ENCODE results near the gene MRPS9. TPM values are rescaled to one million over a fixed set of nuclear protein-coding genes. Genes with fewer than 3 reads are reported as not detected.

Gene MRPS9
- total RNA-seq, 1 experiment from 2014 or later, result 55.4 TPM

DNA sequence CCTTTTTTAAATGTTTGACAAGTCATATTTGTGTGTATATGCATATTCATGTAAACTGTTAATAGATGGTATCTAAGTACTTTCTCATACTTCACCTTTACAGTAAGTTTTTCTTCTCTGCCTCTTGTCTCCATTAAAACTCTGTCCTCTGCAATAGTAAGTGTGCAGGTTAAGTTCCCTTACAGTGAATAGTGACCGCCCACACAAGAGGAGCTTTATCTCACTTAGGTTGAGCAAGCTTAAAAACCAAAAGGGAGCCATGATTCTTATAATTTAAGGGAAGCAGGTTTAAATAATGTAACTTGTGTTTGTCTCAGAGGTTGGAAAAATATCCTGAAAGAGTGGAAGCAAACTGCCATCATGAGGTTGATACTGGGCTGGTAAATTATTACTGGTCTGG lies 61.3 kb downstream of the MRPS9 start:
- Histone ChIP-seq H3K27me3 (ENCODE audit: control insufficient read depth, insufficient read depth, low read length) (no peaks in the 10 kb centered on the region), H3K36me3 (replicated peaks; ENCODE audit: control insufficient read depth, insufficient read depth, low read length) (peaks cover 4% of the 10 kb centered on the region), H3K4me3 (ENCODE audit: insufficient read depth, low read depth, low read length) (no peak overlapping the region)
- no peak for DNase-seq

DNA sequence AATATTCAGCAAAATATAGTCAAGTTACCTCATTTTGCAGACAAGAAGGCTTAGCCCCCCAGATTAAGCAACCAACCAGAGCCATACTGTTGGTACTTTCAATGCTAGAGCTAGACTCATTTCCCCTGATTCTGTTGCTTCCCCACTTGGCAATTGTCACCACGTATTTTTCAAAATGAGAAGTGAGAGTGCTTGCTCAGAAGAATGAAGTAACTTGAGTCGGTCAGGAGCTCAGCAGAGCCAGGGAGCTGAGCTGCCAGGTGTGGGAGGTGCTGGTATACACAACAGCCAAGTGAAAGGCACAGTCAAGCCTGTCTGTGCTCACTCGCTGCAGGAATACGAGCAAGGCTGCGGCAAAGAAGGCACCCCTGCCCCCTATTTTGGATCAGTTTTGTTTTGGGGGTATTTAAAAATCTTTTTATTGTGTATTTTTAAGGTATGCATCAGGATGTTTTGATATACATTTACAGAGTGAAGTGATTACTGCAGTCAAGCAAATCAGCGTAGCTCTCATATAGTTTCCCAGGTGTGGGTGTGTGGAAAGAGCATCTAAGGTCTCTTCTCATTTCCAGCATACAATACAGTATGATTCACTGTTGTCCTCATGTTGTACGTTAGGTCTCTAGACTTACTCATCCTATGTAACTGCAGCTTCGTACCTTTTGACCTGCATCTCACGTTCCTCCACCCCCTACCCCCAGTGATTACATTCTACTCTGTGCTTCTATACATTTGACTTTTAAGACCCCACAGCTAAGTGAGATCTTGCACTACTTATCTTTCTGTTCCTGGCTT lies 62.4 kb downstream of the MRPS9 start:
- peaks cover 4% of the 10 kb centered on the region for H3K36me3 ChIP-seq (replicated peaks; ENCODE audit: control insufficient read depth, insufficient read depth, low read length)
- no peaks in the 10 kb centered on the region for H3K27me3 ChIP-seq (ENCODE audit: control insufficient read depth, insufficient read depth, low read length)
- no peak overlapping the region for H3K4me3 ChIP-seq (ENCODE audit: insufficient read depth, low read depth, low read length)
- DNase-seq, result no peak

DNA sequence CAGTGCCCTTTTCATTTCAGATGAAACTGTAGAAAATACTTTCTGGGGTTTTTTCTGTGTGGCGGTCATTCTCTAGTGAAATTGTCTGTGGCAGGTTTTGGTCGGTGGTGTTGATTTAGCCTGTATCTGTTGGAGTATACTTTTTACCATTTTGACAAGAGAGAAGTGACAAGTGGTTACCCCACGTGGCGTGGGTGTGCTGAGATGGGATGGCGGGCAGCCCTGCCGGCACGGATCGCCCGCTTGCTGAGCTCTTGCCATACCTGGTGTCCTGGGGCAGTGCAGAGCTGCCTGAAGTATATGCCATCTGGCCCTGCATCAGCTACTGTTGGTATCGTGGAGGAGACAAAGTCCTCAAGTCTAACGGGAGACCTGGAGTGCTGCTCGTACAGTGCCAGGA lies 64.1 kb downstream of the MRPS9 start:
- Histone ChIP-seq H3K4me3 (ENCODE audit: insufficient read depth, low read depth, low read length) (no peak overlapping the region), H3K27me3 (ENCODE audit: control insufficient read depth, insufficient read depth, low read length) (no peaks in the 10 kb centered on the region), H3K36me3 (replicated peaks; ENCODE audit: control insufficient read depth, insufficient read depth, low read length) (peaks cover 4% of the 10 kb centered on the region)
- no peak for DNase-seq

DNA sequence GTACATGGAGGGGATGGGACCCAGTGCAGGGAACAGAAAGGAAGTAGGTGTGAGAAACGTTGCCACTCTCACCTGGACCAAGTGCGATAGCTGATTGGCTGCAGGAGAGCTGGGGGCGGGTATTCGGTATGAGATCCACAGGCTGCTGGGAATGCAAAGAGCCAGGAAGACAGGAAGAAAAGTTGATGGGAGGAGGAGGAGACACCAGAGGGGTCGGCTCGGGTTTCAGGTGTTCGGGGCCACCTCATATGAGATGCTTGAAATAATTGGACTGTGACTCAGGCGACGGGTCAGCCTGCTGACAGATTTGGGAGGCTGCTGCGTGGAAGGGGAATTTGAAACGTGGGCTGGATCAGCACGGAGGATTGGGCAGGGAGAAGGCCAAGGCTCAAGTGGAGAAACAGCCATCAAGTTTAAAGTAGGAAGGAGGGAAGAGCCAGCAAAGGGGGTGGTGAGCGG lies 65.1 kb downstream of the MRPS9 start:
- peak; percentile 91 for DNase-seq
- Histone ChIP-seq H3K36me3 (replicated peaks; ENCODE audit: control insufficient read depth, insufficient read depth, low read length) (peaks cover 2% of the 10 kb centered on the region), H3K4me3 (ENCODE audit: insufficient read depth, low read depth, low read length) (peak overlapping the region; percentile 12), H3K27me3 (ENCODE audit: control insufficient read depth, insufficient read depth, low read length) (no peaks in the 10 kb centered on the region)

DNA sequence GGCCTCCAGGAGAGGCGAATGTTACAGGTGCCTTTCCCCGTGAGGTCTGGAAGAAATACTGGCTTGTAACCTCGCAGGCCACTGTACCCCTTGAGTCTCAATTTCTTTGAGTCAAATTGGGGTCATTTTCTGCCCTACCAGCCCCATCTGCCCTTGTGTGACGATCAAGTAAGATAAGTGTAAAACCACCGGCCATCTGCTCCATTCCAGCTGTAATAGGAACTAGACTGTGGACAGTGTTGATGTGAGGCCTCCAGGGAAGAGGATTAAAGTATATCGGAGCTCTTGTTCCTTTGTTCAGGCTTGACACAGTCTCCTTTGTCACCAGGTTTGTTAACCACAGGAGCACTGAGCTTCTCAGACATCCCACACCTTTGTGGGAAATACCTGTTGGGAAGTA lies 65.6 kb downstream of the MRPS9 start:
- Histone ChIP-seq H3K27me3 (ENCODE audit: control insufficient read depth, insufficient read depth, low read length) (no peaks in the 10 kb centered on the region), H3K4me3 (ENCODE audit: insufficient read depth, low read depth, low read length) (peak overlapping the region; percentile 12; the same call in 1 of the 2 replicates), H3K36me3 (replicated peaks; ENCODE audit: control insufficient read depth, insufficient read depth, low read length) (no peaks in the 10 kb centered on the region; the same call in 1 of the 2 replicates)
- DNase-seq, result no peak

DNA sequence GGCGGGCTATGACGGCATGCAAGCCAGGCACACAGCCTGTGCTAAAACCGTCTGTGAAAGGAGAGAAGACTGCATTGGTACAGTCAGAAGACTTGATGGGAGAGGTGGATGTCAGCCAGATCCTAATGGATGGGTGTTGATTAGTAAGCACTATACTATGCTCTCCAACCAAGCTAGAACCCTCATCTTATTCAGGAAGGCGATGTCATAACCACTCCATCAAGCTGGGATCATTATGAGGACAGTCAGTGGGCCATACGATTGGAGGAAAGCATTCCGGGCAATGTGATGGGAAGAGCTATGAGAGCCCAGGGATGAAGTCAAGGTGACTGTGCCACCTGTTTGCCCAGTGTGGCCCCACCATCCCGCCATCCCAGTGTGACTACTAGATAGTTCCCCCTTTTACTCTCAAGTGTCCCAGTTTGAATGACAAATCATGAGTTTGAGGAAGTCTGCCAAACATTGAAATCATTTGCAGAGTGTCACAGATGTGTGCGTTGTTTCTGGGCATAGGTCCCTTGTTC lies 66.4 kb downstream of the MRPS9 start:
- no peaks in the 10 kb centered on the region for H3K27me3 ChIP-seq (ENCODE audit: control insufficient read depth, insufficient read depth, low read length)

DNA sequence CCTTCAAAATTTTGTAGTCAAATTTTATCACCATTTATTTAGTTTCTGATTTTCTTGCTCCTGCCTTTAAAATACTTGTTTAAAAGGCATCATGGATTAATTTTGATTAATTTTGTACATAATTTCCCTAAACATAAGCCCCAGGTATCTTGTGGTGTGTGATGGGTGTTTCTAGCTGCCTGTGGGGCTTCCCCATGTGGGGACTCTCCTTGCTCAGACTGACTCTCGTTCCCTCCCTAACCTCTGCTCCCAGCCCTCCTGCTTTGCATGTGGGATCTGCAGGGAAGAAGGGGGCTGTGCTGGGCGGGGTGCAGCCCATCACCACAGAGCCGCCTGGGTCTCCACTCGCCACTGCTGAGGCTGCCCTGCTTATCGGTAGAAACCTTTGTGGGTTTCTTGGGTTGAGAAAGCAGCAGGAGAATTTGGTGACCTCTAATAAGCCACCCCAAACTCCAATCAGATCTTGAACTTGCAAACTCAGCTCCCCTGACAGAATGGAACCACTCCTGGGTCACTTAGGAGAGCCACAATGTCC lies 72.5 kb downstream of the MRPS9 start:
- Histone ChIP-seq H3K36me3 (replicated peaks; ENCODE audit: control insufficient read depth, insufficient read depth, low read length) (no peaks in the 10 kb centered on the region), H3K27me3 (ENCODE audit: control insufficient read depth, insufficient read depth, low read length) (no peaks in the 10 kb centered on the region), H3K4me3 (ENCODE audit: insufficient read depth, low read depth, low read length) (no peak overlapping the region)
- no peak for DNase-seq

More for the DNA sequence above, 66.4 kb downstream of the MRPS9 start:
- no peaks in the 10 kb centered on the region; the same call in 1 of the 2 replicates for H3K36me3 ChIP-seq (replicated peaks; ENCODE audit: control insufficient read depth, insufficient read depth, low read length)
- H3K4me3 ChIP-seq (ENCODE audit: insufficient read depth, low read depth, low read length), result no peak overlapping the region
- no peak for DNase-seq

DNA sequence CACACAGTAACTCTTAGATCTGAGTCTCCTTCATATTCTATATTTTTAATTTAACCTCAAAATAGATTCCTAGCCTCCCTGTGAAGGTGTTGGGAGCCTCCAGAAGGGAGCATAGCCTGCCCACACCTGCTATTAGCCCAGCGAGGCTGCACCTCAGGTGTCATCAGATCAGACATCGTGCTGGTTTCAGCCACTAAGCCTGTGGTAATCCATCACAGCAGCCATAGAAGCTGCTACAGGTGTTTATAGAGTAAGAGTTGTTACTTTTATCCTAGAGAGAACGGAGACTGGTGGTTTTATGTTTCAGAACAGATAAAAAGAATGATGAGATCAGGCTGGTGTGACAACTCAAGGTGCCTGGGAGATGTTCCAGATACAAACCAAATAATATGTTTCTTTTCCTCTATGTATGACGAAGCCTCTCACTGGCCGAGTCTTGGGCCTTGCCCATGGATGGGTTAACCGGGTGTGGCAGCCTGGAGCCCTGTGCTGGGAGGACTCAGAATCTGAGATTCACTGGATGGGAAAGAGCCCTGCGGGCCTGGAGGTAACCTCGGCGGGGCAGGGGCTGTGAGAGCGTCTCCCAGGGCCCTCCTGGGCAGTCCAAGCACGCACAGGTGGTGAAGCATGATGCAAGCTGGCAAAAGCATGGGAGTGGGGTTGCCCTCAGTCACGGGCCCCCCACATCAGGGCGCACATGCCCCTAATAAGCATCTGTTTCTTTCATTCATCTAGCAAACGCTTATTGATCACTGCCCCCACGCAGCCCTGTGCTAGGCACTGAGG lies 73.7 kb downstream of the MRPS9 start:
- Histone ChIP-seq H3K27me3 (ENCODE audit: control insufficient read depth, insufficient read depth, low read length) (no peaks in the 10 kb centered on the region), H3K36me3 (replicated peaks; ENCODE audit: control insufficient read depth, insufficient read depth, low read length) (no peaks in the 10 kb centered on the region), H3K4me3 (ENCODE audit: insufficient read depth, low read depth, low read length) (no peak overlapping the region)
- no peak for DNase-seq

DNA sequence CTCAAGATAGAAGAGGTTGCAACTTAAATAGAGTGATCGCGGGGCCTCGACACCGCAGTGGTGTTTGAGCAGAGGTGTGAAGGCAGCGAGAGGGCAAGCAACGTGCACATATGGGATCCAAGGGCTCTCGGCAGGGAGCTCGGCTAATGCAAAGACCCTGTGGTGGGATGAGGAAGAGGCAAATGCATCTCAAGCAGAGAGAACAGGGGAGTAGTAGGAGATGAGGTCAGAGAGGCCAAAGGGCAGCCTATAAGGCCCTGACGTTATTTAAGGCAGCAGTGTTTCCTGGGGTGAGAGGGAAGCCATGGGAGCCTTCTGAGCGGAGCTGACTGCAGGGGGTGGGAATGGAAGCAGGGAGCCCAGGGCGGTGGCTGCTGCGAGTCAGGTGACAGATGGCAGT lies 74.5 kb downstream of the MRPS9 start:
- DNase-seq, result no peak
- Histone ChIP-seq H3K4me3 (ENCODE audit: insufficient read depth, low read depth, low read length) (no peak overlapping the region), H3K27me3 (ENCODE audit: control insufficient read depth, insufficient read depth, low read length) (no peaks in the 10 kb centered on the region), H3K36me3 (replicated peaks; ENCODE audit: control insufficient read depth, insufficient read depth, low read length) (no peaks in the 10 kb centered on the region)

DNA sequence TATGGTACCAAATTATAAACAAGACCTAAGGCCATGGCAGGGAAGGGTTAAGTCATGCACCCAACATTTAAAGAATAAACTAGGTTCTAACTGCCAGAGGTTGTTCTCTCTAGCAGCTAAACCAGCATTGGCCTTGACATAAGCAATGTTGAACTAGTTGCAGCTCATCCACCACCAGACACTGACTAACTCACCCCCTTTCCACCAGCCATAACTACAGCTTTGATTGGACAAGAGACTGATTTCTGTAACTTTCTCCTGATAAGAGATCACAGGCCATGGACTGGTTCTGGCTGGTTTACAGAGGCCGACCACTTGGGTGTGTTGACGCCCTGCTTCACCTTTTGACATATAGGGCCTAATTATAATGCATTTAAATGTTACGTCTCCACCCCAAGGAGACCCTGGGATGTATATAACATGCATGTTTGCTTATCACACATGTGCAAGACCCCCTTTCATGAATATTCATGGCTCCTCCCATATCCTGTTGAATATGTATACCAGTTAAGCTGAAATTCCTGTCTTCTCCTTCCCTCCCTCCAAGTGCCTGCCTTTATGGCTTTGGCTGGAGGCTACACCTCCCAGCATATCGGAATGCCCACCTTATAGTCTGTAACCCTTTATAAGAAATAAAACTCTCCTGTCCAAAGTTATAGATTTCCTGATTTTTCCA lies 75.9 kb downstream of the MRPS9 start:
- no peaks in the 10 kb centered on the region for H3K27me3 ChIP-seq (ENCODE audit: control insufficient read depth, insufficient read depth, low read length)
- no peaks in the 10 kb centered on the region for H3K36me3 ChIP-seq (replicated peaks; ENCODE audit: control insufficient read depth, insufficient read depth, low read length)
- H3K4me3 ChIP-seq (ENCODE audit: insufficient read depth, low read depth, low read length), result no peak overlapping the region
- DNase-seq, result no peak

DNA sequence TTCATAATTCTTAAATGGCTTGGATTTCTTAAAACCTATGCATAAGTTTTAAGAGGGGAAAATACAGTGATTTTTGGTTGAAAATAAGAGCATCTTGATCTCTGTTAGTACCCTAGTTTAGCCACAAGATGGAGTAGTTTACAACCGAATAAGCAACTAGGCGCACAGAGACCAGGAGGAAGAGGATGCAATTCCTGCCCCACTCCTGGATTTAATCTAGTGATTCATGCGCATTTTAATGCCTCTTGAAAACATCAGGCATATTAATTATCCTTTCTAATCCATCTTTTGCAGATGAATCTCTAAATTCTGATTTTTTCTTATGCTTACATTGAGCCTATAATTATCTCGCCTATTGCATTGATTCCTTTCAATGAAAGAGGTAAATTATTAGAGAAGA lies 76.7 kb downstream of the MRPS9 start:
- DNase-seq, result peak; percentile 71
- Histone ChIP-seq H3K4me3 (ENCODE audit: insufficient read depth, low read depth, low read length) (no peak overlapping the region), H3K36me3 (replicated peaks; ENCODE audit: control insufficient read depth, insufficient read depth, low read length) (no peaks in the 10 kb centered on the region), H3K27me3 (ENCODE audit: control insufficient read depth, insufficient read depth, low read length) (no peaks in the 10 kb centered on the region)

DNA sequence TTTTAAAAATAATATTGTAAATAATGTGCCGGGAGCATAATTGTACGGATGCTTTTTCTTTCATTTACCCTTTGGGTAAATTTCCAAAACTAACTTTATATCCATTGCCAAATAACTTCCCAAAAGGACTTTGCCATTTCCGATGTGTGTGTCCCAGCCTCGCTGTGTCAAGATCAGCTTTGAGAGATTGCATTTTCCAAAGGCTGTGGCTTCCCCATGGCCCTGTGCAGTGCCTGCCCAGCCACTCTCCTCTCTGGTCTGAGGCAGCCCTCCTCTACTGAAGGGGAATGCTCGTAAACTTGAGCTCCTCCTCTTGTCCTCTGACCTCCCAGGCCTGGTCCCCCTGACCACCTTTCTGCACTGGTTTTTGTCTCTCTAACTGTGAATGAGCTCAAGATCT lies 78.5 kb downstream of the MRPS9 start:
- Histone ChIP-seq H3K36me3 (replicated peaks; ENCODE audit: control insufficient read depth, insufficient read depth, low read length) (no peaks in the 10 kb centered on the region), H3K27me3 (ENCODE audit: control insufficient read depth, insufficient read depth, low read length) (no peaks in the 10 kb centered on the region), H3K4me3 (ENCODE audit: insufficient read depth, low read depth, low read length) (no peak overlapping the region)
- DNase-seq, result no peak

DNA sequence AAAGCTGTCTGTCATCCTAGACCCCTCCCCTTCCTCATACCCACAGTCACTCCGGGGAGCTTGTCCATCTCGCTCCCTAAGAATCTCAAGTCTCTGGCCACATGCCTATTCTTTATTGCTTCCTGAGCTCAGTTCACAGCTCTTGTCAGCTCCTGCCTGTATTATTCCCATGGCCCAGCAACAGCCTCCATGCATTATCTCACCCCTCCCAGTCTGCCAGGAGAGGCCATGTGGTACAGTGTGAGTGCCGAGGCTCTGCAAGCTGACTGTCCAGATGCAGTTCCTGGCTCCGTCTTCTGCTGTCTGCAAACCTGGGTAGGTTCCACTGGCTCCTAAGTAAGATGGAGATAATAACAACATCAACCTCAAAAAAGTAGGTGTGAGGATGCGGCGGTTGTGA lies 79.7 kb downstream of the MRPS9 start:
- no peaks in the 10 kb centered on the region for H3K36me3 ChIP-seq (replicated peaks; ENCODE audit: control insufficient read depth, insufficient read depth, low read length)
- H3K27me3 ChIP-seq (ENCODE audit: control insufficient read depth, insufficient read depth, low read length), result no peaks in the 10 kb centered on the region
- H3K4me3 ChIP-seq (ENCODE audit: insufficient read depth, low read depth, low read length), result no peak overlapping the region
- DNase-seq, result no peak

DNA sequence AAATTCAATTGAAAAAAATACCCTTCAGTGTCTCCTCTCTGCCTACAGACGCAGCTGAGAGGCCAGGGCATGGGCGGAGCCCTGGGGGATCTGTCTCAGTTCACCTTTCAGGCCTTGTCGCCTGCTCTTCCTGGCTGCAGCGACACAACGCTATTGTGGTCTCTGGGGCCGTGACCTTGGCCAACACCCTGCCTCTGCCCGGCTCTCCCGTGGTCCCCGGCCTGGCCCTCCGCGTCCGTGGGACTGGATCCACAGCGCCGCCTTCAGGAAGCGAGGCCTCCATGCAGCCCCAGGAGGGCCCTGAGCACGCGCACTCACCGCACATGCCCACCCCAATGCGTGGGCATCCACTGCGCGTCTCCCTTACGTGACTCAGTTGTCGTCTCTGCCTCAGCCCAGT lies 81.1 kb downstream of the MRPS9 start:
- DNase-seq, result peak; percentile 78
- Histone ChIP-seq H3K4me3 (ENCODE audit: insufficient read depth, low read depth, low read length) (peak overlapping the region; percentile 36), H3K36me3 (replicated peaks; ENCODE audit: control insufficient read depth, insufficient read depth, low read length) (no peaks in the 10 kb centered on the region), H3K27me3 (ENCODE audit: control insufficient read depth, insufficient read depth, low read length) (no peaks in the 10 kb centered on the region)
